Trophoblast cell (in vitro differentiated cells and primary cell): ENCODE measurements around the gene TLR6.

Experiments used
- DNase-seq, 2 donors: peaks; one replicate each; pipeline ENCODE4 v3.0.0-alpha.2; 2016
- H2AFZ ChIP-seq: 2 replicates; pipeline ENCODE4 v1.6.1; 2013; ENCODE audit warnings: low read length, moderate library complexity, mild to moderate bottlenecking; ENCODE audit not compliant: insufficient read depth, poor library complexity
- H2AK5ac ChIP-seq: 2 replicates; pipeline ENCODE4 v1.6.1; 2013; ENCODE audit warnings: mild to moderate bottlenecking, low read length
- H2BK120ac ChIP-seq: 2 replicates; pipeline ENCODE4 v1.6.1; 2013; ENCODE audit warnings: low read length, mild to moderate bottlenecking, moderate library complexity; ENCODE audit not compliant: insufficient read depth, poor library complexity
- H2BK12ac ChIP-seq: 2 replicates; pipeline ENCODE4 v1.6.1; 2013; ENCODE audit warnings: mild to moderate bottlenecking, low read length, moderate library complexity
- H2BK5ac ChIP-seq: 2 replicates; pipeline ENCODE4 v1.6.1; 2013; ENCODE audit warnings: low read length, low read depth, moderate library complexity, mild to moderate bottlenecking; ENCODE audit not compliant: poor library complexity
- H3K14ac ChIP-seq: 2 replicates; pipeline ENCODE4 v1.6.1; 2013; ENCODE audit warnings: mild to moderate bottlenecking, low read length
- H3K18ac ChIP-seq: 2 replicates; pipeline ENCODE4 v1.6.1; 2013; ENCODE audit warnings: mild to moderate bottlenecking, low read length
- H3K23ac ChIP-seq: 2 replicates; pipeline ENCODE4 v1.6.1; 2013; ENCODE audit warnings: low read length
- H3K27ac ChIP-seq: 2 replicates; pipeline ENCODE4 v1.5.1; 2013; ENCODE audit warnings: low read depth, mild to moderate bottlenecking, inconsistent platforms, low read length, moderate library complexity
- H3K27me3 ChIP-seq: 2 replicates; pipeline ENCODE4 v1.6.1; 2013; ENCODE audit warnings: inconsistent platforms, mild to moderate bottlenecking, low read length, moderate library complexity; ENCODE audit not compliant: insufficient read depth
- H3K36me3 ChIP-seq, 2 experiments: 1 replicate in 1 of 2; 2 replicates in 1 of 2; pipeline ENCODE4 v1.6.1; 2013; ENCODE audit warnings: low read length in 2 of 2, mild to moderate bottlenecking in 2 of 2, moderate library complexity in 1 of 2; ENCODE audit not compliant: insufficient read depth in 2 of 2, control insufficient read depth in 1 of 2
- H3K4ac ChIP-seq: 2 replicates; pipeline ENCODE4 v1.6.1; 2013; ENCODE audit warnings: low read depth, mild to moderate bottlenecking, low read length, moderate library complexity
- H3K4me1 ChIP-seq, 2 experiments: 1 replicate in 1 of 2; 2 replicates in 1 of 2; pipeline ENCODE4 v1.6.1; 2013; ENCODE audit warnings: low read length in 2 of 2, mild to moderate bottlenecking in 2 of 2, moderate library complexity in 1 of 2; ENCODE audit not compliant: insufficient read depth in 2 of 2, control insufficient read depth in 1 of 2
- H3K4me2 ChIP-seq: 2 replicates; pipeline ENCODE4 v1.6.1; 2013; ENCODE audit warnings: inconsistent platforms, mild to moderate bottlenecking, low read length, moderate library complexity
- H3K4me3 ChIP-seq: 2 replicates; pipeline ENCODE4 v1.5.1; 2013; ENCODE audit warnings: mild to moderate bottlenecking, low read depth, low read length, inconsistent platforms
- H3K79me1 ChIP-seq: one replicate; pipeline ENCODE4 v1.6.1; 2013; ENCODE audit warnings: low read length
- H3K79me2 ChIP-seq: 2 replicates; pipeline ENCODE4 v1.6.1; 2013; ENCODE audit warnings: low read length, mild to moderate bottlenecking; ENCODE audit not compliant: control insufficient read depth, insufficient read depth, poor library complexity
- H3K9ac ChIP-seq: 2 replicates; pipeline ENCODE4 v1.6.1; 2013; ENCODE audit warnings: mild to moderate bottlenecking, low read length
- H3K9me3 ChIP-seq: 2 replicates; pipeline ENCODE4 v1.6.1; 2013; ENCODE audit warnings: low read depth, mild to moderate bottlenecking, control low read depth, inconsistent platforms, low read length; ENCODE audit not compliant: insufficient read depth
- H4K12ac ChIP-seq: 2 replicates; pipeline ENCODE4 v1.6.1; 2013; ENCODE audit warnings: low read depth, mild to moderate bottlenecking, low read length, moderate library complexity
- H4K8ac ChIP-seq: 2 replicates; pipeline ENCODE4 v1.6.1; 2013; ENCODE audit warnings: low read depth, mild to moderate bottlenecking, low read length, moderate library complexity
- H4K91ac ChIP-seq: one replicate; pipeline ENCODE4 v1.6.1; 2013; ENCODE audit warnings: low read depth, mild to moderate bottlenecking, low read length, moderate library complexity
- WGBS: extraction: QIAGEN DNeasy Blood & Tissue Kit; methylation state at CpG from one replicate; pipeline ENCODE4 v1.1.7; 2013; ENCODE audit warnings: missing lambda C conversion rate; ENCODE audit not compliant: insufficient read length, insufficient coverage; ENCODE audit errors: extremely low coverage; 5-methylcytosine and 5-hydroxymethylcytosine counted together

TLR6 gene

GRCh38 chr4:38821739-38822138 is 34.9 kb downstream of the TLR6 start:
- peaks cover 5 to 6% of the 10 kb centered on the region in 2 experiments for H3K4me1 ChIP-seq
- no peak overlapping the region for H4K8ac ChIP-seq
- no peak overlapping the region for H2AK5ac ChIP-seq
- no peak overlapping the region for H4K91ac ChIP-seq
- no peak for DNase-seq
- H4K12ac ChIP-seq: no peak overlapping the region
- H3K4me2 ChIP-seq: no peak overlapping the region
- H3K9ac ChIP-seq: no peak overlapping the region
- no CpG with 5 or more reads among the region's 3 CpGs for WGBS
- H2BK120ac ChIP-seq: no peak overlapping the region
- no peak overlapping the region for H3K4me3 ChIP-seq
- H2BK5ac ChIP-seq: no peak overlapping the region
- no peaks in the 10 kb centered on the region for H3K27me3 ChIP-seq
- no peak overlapping the region for H3K18ac ChIP-seq
- no peak overlapping the region for H3K4ac ChIP-seq
- no peak overlapping the region for H3K23ac ChIP-seq
- no peaks in the 10 kb centered on the region for H3K79me1 ChIP-seq
- no peak overlapping the region for H3K14ac ChIP-seq
- no peak overlapping the region for H2BK12ac ChIP-seq
- H3K36me3 ChIP-seq: no peaks in the 10 kb centered on the region
- no peaks in the 10 kb centered on the region for H3K79me2 ChIP-seq
- no peak overlapping the region for H2AFZ ChIP-seq
- no peak overlapping the region for H3K27ac ChIP-seq
- H3K9me3 ChIP-seq: peaks cover 4% of the 10 kb centered on the region

GRCh38 chr4:38820329-38821061 is 36.1 kb downstream of the TLR6 start:
- Histone ChIP-seq H3K14ac (no peak overlapping the region), H4K91ac (no peak overlapping the region), H2BK5ac (no peak overlapping the region), H2BK120ac (no peak overlapping the region), H3K23ac (no peak overlapping the region), H3K18ac (no peak overlapping the region), H3K27ac (no peak overlapping the region), H3K79me1 (no peaks in the 10 kb centered on the region), H3K36me3 (no peaks in the 10 kb centered on the region), H3K4me2 (no peak overlapping the region), H3K27me3 (no peaks in the 10 kb centered on the region), H3K9me3 (peaks cover 4% of the 10 kb centered on the region), H2AK5ac (no peak overlapping the region), H3K4me3 (peak overlapping the region; percentile 53), H3K4me1 (peaks cover 5 to 6% of the 10 kb centered on the region in 2 experiments), H3K4ac (no peak overlapping the region), H2BK12ac (no peak overlapping the region), H2AFZ (no peak overlapping the region), H4K12ac (no peak overlapping the region), H3K9ac (no peak overlapping the region), H3K79me2 (no peaks in the 10 kb centered on the region), H4K8ac (no peak overlapping the region)
- WGBS: no CpG with 5 or more reads among the region's 4 CpGs
- no peak for DNase-seq

- Histone ChIP-seq H3K36me3 (no peaks in the 10 kb centered on the region), H2AFZ (no peak overlapping the region), H2BK120ac (no peak overlapping the region)
These were observed 37.0 kb downstream of the TLR6 start for GRCh38 chr4:38819569-38819968.

GRCh38 chr4:38818441-38818976 is 38.1 kb downstream of the TLR6 start:
- Histone ChIP-seq H3K14ac (no peak overlapping the region), H3K4me1 (peaks cover 5 to 6% of the 10 kb centered on the region in 2 experiments), H3K4me2 (no peak overlapping the region), H3K9ac (no peak overlapping the region), H3K4ac (no peak overlapping the region), H3K9me3 (peaks cover 7% of the 10 kb centered on the region), H3K79me2 (no peaks in the 10 kb centered on the region), H3K27me3 (peaks cover 2% of the 10 kb centered on the region), H2AK5ac (no peak overlapping the region), H4K8ac (no peak overlapping the region), H2BK120ac (no peak overlapping the region), H4K91ac (no peak overlapping the region), H3K36me3 (no peaks in the 10 kb centered on the region), H4K12ac (no peak overlapping the region), H2AFZ (no peak overlapping the region), H2BK12ac (no peak overlapping the region), H3K18ac (no peak overlapping the region), H3K23ac (no peak overlapping the region), H2BK5ac (no peak overlapping the region), H3K4me3 (no peak overlapping the region), H3K79me1 (no peaks in the 10 kb centered on the region), H3K27ac (no peak overlapping the region)
- no CpG with 5 or more reads among the region's 5 CpGs for WGBS
- DNase-seq: peak; percentile 95 to 97

More at GRCh38 chr4:38819569-38819968, 37.0 kb downstream of the TLR6 start:
- Histone ChIP-seq H3K9ac (no peak overlapping the region), H3K79me2 (no peaks in the 10 kb centered on the region), H3K14ac (no peak overlapping the region), H3K4ac (no peak overlapping the region), H3K4me1 (peaks cover 5 to 6% of the 10 kb centered on the region in 2 experiments), H2AK5ac (no peak overlapping the region), H3K27ac (no peak overlapping the region), H2BK5ac (no peak overlapping the region), H3K4me3 (no peak overlapping the region), H3K4me2 (no peak overlapping the region), H2BK12ac (no peak overlapping the region), H4K91ac (no peak overlapping the region), H3K9me3 (peaks cover 9% of the 10 kb centered on the region), H3K18ac (no peak overlapping the region), H4K8ac (no peak overlapping the region), H4K12ac (no peak overlapping the region), H3K27me3 (peaks cover 2% of the 10 kb centered on the region), H3K79me1 (no peaks in the 10 kb centered on the region), H3K23ac (no peak overlapping the region)
- no CpG with 5 or more reads among the region's 3 CpGs for WGBS
- no peak for DNase-seq
